Sigmoid colon (tissue), 7 donors: ENCODE results near the gene TMEM239. TPM values are rescaled to one million over a fixed set of nuclear protein-coding genes. Genes with fewer than 3 reads are reported as not detected.

Source experiments
- DNase-seq: peaks from one replicate; pipeline ENCODE4 v3.0.0-alpha.2; 2019
- H3K27ac ChIP-seq, 4 donors: fragments of 200-600 bp; sonication (generic); one replicate each; pipeline ENCODE4 v1.5.1; 2016 to 2019; ENCODE audit warnings: mild to moderate bottlenecking in 1 of 4
- H3K27me3 ChIP-seq, 3 donors: fragments of 200-600 bp; sonication (generic); one replicate each; pipeline ENCODE4 v1.5.1; 2019; ENCODE audit warnings: mild to moderate bottlenecking in 1 of 3
- H3K36me3 ChIP-seq, 4 donors: fragments of 200-600 bp; sonication (generic); one replicate each; pipeline ENCODE4 v1.5.1; 2016 to 2019
- H3K4me1 ChIP-seq, 4 donors: fragments of 200-600 bp; sonication (generic); one replicate each; pipeline ENCODE4 v1.5.1; 2017 to 2019
- H3K4me3 ChIP-seq, 4 donors: fragments of 200-600 bp; sonication (generic); one replicate each; pipeline ENCODE4 v1.5.1; 2017 to 2019; ENCODE audit warnings: mild to moderate bottlenecking in 2 of 4, moderate library complexity in 1 of 4
- H3K9me3 ChIP-seq, 4 donors: fragments of 200-600 bp in 3 of 4; sonication (generic) in 3 of 4; one replicate each; pipeline versions ENCODE4 v1.5.1 to v1.6.1; 2013 to 2019
- EP300 ChIP-seq, 4 donors: sonication (generic); formaldehyde crosslinking; IDR thresholded peaks; one replicate each; pipeline ENCODE4 v1.6.1; 2017; ENCODE audit warnings: antibody characterized with exemption in 4 of 4
- POLR2A ChIP-seq, 2 donors: fragments of 450-650 bp; IDR thresholded peaks; one replicate each; pipeline ENCODE4 v1.6.1; 2016; ENCODE audit warnings: antibody characterized with exemption in 2 of 2, mild to moderate bottlenecking in 2 of 2, moderate library complexity in 2 of 2
- POLR2AphosphoS5 ChIP-seq, 4 donors: sonication (generic); formaldehyde crosslinking; IDR thresholded peaks; one replicate each; pipeline ENCODE4 v1.6.1; 2017; ENCODE audit warnings: antibody characterized with exemption in 4 of 4
- WGBS, 2 donors: extraction: QIAGEN DNeasy Blood & Tissue Kit; methylation state at CpG; one replicate each; pipeline ENCODE4 v1.1.7; 2013; 5-methylcytosine and 5-hydroxymethylcytosine counted together
- intact Hi-C: fragments of 100-400 bp; cut with DNase I; formaldehyde crosslinking; loops from one replicate; pipeline ENCODE4 v1.15.1; 2023
- polyA plus RNA-seq, 3 donors: library from polyadenylated mRNA; stranded (reverse); fragments of 200-250 nt; gene quantifications; one replicate each; pipeline ENCODE4 v1.2.3, GENCODE V29; 2013
- total RNA-seq, 4 donors: library from RNA; depleted of rRNA; stranded (reverse); fragments of >200 nt; gene quantifications; one replicate each; pipeline ENCODE4 v1.1.0, GENCODE V29; 2016
- TF ChIP-seq, protein P1 (sequence below), 4 experiments: fragments of 450-650 bp in 3 of 4; fragments of 200-600 bp in 1 of 4; IDR thresholded peaks; one replicate each; pipeline ENCODE4 v1.5.1; 2016 to 2019; ENCODE audit warnings: antibody characterized with exemption in 4 of 4, mild to moderate bottlenecking in 3 of 4, moderate library complexity in 2 of 4
- donor health status: healthy with polysubstance abuse.
- donor health status: Bipolar disorder and iron deficiency.
- donor health status: healthy.

TMEM239 gene
- total and polyA plus RNA-seq, 7 donors: 0.28 TPM; not detected in 6

DNA sequence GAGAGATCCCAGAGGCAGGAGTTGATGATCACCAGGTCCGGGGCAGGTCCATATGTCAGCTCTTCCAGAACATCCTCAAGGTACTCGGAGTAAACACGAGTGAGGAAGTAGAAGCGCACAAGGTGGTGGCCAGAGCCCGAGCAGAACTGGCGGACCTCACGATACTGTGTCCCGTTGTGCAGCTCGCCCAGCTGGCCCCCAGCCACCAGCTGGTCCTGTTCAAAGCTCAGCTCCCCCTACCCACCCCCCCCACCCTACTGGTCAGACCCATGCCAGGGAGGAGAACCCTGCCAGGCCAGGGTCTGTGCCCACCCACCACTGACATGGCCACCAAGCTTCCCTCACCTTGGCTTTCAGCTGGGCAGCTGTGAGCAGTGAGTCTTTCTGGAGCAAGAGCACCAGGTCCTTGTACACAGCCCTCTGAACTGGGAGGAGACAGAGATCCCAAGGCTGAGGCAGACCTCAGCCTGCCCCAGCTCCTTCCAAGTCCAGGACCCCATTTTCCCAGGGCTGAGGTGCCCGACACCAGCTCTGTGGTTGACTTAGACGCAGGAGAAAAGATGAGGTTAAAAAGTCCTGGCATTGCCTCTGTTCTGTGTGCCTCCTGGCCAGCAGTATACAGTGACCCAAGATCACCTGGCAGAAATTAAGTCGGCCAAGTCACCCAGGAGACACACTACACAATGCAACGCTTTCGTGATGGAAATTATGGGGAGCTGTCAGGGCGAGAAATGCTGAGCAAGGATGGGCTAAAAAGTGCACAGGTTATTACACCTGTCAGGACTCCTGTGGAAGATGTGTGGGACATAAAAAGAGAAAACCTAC lies 22.9 kb downstream of the TMEM239 start:
- Histone ChIP-seq H3K36me3 (peaks cover 0 to 24% (median 0%) of the 10 kb centered on the region in 4 donors), H3K27me3 (no peaks in the 10 kb centered on the region), H3K27ac (no peak overlapping the region), H3K4me1 (peaks cover 0 to 24% (median 14%) of the 10 kb centered on the region in 4 donors), H3K4me3 (no peak overlapping the region), H3K9me3 (no peaks in the 10 kb centered on the region)
- TF ChIP-seq POLR2A (IDR thresholded peaks at IDR 0.05) (no peak), EP300 (IDR thresholded peaks at IDR 0.05) (no peak), POLR2AphosphoS5 (IDR thresholded peaks at IDR 0.05) (no peak)
- TF ChIP-seq, protein P1, sequence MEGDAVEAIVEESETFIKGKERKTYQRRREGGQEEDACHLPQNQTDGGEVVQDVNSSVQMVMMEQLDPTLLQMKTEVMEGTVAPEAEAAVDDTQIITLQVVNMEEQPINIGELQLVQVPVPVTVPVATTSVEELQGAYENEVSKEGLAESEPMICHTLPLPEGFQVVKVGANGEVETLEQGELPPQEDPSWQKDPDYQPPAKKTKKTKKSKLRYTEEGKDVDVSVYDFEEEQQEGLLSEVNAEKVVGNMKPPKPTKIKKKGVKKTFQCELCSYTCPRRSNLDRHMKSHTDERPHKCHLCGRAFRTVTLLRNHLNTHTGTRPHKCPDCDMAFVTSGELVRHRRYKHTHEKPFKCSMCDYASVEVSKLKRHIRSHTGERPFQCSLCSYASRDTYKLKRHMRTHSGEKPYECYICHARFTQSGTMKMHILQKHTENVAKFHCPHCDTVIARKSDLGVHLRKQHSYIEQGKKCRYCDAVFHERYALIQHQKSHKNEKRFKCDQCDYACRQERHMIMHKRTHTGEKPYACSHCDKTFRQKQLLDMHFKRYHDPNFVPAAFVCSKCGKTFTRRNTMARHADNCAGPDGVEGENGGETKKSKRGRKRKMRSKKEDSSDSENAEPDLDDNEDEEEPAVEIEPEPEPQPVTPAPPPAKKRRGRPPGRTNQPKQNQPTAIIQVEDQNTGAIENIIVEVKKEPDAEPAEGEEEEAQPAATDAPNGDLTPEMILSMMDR (IDR thresholded peaks at IDR 0.05): no peak
- no peak for DNase-seq
- intact Hi-C loops: loop anchor here (5.0 kb wide), 1 partner anchor 367 kb away; the partner anchor contains the start of gene SNRPB
- whole genome bisulfite sequencing, 2 donors: 95 to 97% methylated on average over 15 of the region's 15 CpGs

DNA sequence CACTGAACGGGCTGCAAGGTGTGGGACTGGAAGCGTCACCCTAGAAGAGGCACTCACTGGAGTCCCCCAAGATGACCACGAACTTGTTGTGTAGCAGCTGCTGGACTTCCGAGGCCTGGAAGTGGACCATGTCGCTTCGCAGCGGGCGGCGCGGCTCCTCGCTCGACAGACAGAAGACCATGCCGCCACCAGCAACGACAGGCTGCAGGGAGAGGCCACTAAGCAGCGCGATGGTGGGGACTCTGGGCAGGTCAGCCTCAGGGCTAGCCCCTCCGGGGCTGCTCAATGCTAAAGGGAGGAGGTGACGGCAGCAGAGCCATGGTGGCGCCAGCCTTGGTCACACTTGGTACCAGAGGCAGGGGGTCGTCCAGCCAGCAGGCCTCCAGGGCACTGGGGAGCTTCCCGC lies 23.6 kb downstream of the TMEM239 start:
- TF ChIP-seq, protein P1 (IDR thresholded peaks at IDR 0.05): no peak
- no peak for TF ChIP-seq POLR2AphosphoS5 (IDR thresholded peaks at IDR 0.05)
- no peak for TF ChIP-seq EP300 (IDR thresholded peaks at IDR 0.05)
- TF ChIP-seq POLR2A (IDR thresholded peaks at IDR 0.05): no peak
- no peaks in the 10 kb centered on the region for H3K9me3 ChIP-seq
- peaks cover 0 to 24% (median 14%) of the 10 kb centered on the region in 4 donors for H3K4me1 ChIP-seq
- H3K36me3 ChIP-seq: peaks cover 0 to 19% (median 0%) of the 10 kb centered on the region in 4 donors
- DNase-seq: no peak
- H3K4me3 ChIP-seq: peak overlapping the region in 3 of 4 donors; percentile 79 to 96 (median 79)
- 88 to 92% methylated on average over 21 of the region's 21 CpGs for WGBS, 2 donors
- H3K27me3 ChIP-seq: no peaks in the 10 kb centered on the region
- peak overlapping the region; percentile 86 to 95 (median 92) for H3K27ac ChIP-seq
- intact Hi-C loops: loop anchor here (2.0 to 10.0 kb wide), 3 partner anchors 33 to 367 kb away; partner anchors contain the start of genes EBF4, PTPRA and SNRPB

DNA sequence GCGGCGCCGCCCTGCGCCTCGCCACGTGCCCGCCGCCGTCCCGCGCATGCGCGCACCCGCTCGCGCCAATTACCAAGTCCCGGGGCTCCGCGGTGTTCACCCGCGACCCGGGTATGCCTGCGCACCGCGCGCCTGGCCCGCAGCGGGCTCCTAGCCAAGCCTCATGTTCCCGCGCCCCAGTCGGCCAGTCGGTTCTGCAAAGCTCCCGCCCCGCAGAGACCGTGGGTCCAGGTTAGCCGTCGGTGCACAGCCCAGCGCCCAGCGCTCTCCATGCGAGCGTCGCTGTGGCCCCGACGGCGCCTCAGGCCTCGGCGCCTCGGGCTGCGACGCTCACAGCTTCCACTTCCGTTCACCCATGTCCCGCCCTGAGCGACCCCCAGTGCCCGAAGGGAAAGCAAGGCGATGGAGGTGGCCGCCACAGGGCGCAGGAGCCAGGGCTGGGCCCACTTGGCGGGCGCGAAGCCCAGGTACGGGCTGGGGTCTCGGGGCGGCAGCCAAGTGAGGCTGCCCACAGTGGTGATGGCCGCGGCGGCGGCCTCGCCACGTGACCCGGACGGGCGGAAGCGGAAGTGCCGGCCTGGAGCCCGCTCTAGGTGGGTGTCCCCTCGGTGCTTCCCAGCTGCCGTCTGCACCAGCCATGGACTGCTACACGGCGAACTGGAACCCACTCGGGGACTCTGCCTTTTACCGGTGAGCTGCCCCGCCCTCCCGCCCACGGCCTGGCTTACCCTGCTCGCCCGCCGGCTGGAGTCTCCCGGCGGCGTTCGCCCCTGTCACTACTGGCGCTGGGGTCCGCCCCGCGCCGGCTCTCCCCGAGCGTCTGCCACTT lies 24.2 kb downstream of the TMEM239 start, which contains the start of the genes PCED1A and VPS16:
PCED1A (minus strand) TSS at position 518 of the 829 bp plus-strand sequence. CDS start 743 bp downstream, outside the sequence.
VPS16 (plus strand) TSS at position 608 of the 829 bp plus-strand sequence; CDS start at position 638, 30 bp downstream.
- H3K36me3 ChIP-seq: peaks cover 0 to 13% (median 0%) of the 10 kb centered on the region in 4 donors
- peak; percentile 93 for DNase-seq
- WGBS, 2 donors: 5 to 8% methylated on average over 98 of the region's 98 CpGs
- TF ChIP-seq POLR2A (IDR thresholded peaks at IDR 0.05) (peak; percentile 25 to 34), POLR2AphosphoS5 (IDR thresholded peaks at IDR 0.05) (peak; percentile 52 to 89 (median 78))
- TF ChIP-seq, protein P1 (IDR thresholded peaks at IDR 0.05): no peak
- peak within 1 kb of the TSS; percentile 86 to 95 (median 92) for H3K27ac ChIP-seq
- H3K4me1 ChIP-seq: peaks cover 0 to 24% (median 14%) of the 10 kb centered on the region in 4 donors
- peak within 1 kb of the TSS; percentile 79 to 96 (median 85) for H3K4me3 ChIP-seq
- H3K9me3 ChIP-seq: no peaks in the 10 kb centered on the region
- intact Hi-C loops: loop anchor here (2.0 to 10.0 kb wide), 2 partner anchors 32 to 146 kb away; partner anchors contain the start of genes EBF4 and PTPRA
- no peaks in the 10 kb centered on the region for H3K27me3 ChIP-seq

DNA sequence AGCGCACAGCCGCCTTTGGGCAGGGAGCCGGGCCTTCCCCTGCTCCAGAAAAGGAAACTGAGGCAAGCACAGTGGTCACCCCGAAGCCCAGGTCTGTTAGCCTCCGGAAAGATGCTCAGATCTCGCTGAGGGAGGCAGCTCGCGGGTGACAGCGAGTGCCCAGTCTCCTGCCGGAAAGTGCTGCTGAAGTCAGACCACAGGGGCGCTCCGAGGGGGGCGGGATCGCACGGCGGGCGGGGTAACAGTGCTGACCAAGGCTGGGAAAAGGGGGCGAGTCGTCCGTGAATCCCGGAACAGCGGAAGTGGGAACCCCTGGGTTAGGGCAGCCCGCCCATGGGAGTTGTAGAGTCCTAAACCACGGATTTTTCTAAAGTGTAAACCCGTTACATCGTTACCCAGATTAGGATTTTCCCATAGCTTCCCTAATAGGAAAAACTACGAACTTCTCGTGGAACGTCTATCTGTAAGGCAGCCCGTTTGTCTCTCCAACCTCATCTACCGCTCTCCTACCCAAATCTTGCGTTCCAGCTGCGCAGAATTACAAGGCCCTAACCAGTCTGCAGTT lies 24.9 kb downstream of the TMEM239 start:
- Histone ChIP-seq H3K27ac (peak overlapping the region; percentile 86 to 95 (median 92)), H3K4me1 (peaks cover 0 to 24% (median 14%) of the 10 kb centered on the region in 4 donors)
- 9% methylated on average over 33 of the region's 33 CpGs for WGBS, 2 donors

More for the DNA sequence above, 24.9 kb downstream of the TMEM239 start:
- peak; percentile 86 for DNase-seq
- no peaks in the 10 kb centered on the region for H3K9me3 ChIP-seq
- intact Hi-C loops: loop anchor here (2.0 to 10.0 kb wide), 2 partner anchors 32 to 146 kb away; partner anchors contain the start of genes EBF4 and PTPRA
- H3K4me3 ChIP-seq: peak overlapping the region; percentile 79 to 96 (median 85)
- H3K36me3 ChIP-seq: peaks cover 0 to 8% (median 0%) of the 10 kb centered on the region in 4 donors
- no peaks in the 10 kb centered on the region for H3K27me3 ChIP-seq
- TF ChIP-seq EP300 (IDR thresholded peaks at IDR 0.05) (no peak), POLR2A (IDR thresholded peaks at IDR 0.05) (no peak), POLR2AphosphoS5 (IDR thresholded peaks at IDR 0.05) (no peak)
- TF ChIP-seq, protein P1 (IDR thresholded peaks at IDR 0.05): no peak
